ENCODE results near the gene FRS2.

Gene FRS2

GRCh38 chr12:69534389-69534822 lies 64.2 kb downstream of the FRS2 start:
- DNase-seq, result peak; percentile 79

- no peak for DNase-seq
These were observed 70.8 kb downstream of the FRS2 start for GRCh38 chr12:69540987-69541386.

GRCh38 chr12:69544087-69544486 lies 73.9 kb downstream of the FRS2 start:
- DNase-seq, result no peak

- no peak for DNase-seq
These were observed 74.9 kb downstream of the FRS2 start for GRCh38 chr12:69545081-69545480.

GRCh38 chr12:69546693-69547438 lies 76.7 kb downstream of the FRS2 start:
- DNase-seq, result peak; percentile 77

- no peak for DNase-seq
These were observed 78.5 kb downstream of the FRS2 start for GRCh38 chr12:69548687-69549086.

GRCh38 chr12:69550569-69551350 lies 80.6 kb downstream of the FRS2 start:
- DNase-seq, result no peak

GRCh38 chr12:69553628-69554248 lies 83.5 kb downstream of the FRS2 start:
- DNase-seq, result no peak

- no peak for DNase-seq
These were observed 85.3 kb downstream of the FRS2 start for GRCh38 chr12:69555461-69555860.

GRCh38 chr12:69556383-69556782 lies 86.2 kb downstream of the FRS2 start:
- no peak for DNase-seq

GRCh38 chr12:69563166-69563762 lies 93.1 kb downstream of the FRS2 start:
- no peak for DNase-seq

GRCh38 chr12:69566603-69567002 lies 96.4 kb downstream of the FRS2 start:
- no peak for DNase-seq

- DNase-seq, result no peak
These were observed 99.0 kb downstream of the FRS2 start for GRCh38 chr12:69569236-69569635.

- DNase-seq, result no peak
These were observed 99.9 kb downstream of the FRS2 start for GRCh38 chr12:69570000-69570516.

- DNase-seq, result peak; percentile 67
These were observed 100.6 kb downstream of the FRS2 start for GRCh38 chr12:69570545-69571399.

GRCh38 chr12:69575346-69575745 lies 105.2 kb downstream of the FRS2 start:
- no peak for DNase-seq

GRCh38 chr12:69578283-69578682 lies 108.1 kb downstream of the FRS2 start:
- no peak for DNase-seq

- DNase-seq, result peak; percentile 21
These were observed 108.8 kb downstream of the FRS2 start for GRCh38 chr12:69579029-69579428.

GRCh38 chr12:69580074-69580473 lies 109.9 kb downstream of the FRS2 start:
- DNase-seq, result peak; percentile 45

GRCh38 chr12:69583203-69583602 lies 113.0 kb downstream of the FRS2 start:
- DNase-seq, result no peak

GRCh38 chr12:69585189-69586062 lies 115.2 kb downstream of the FRS2 start, which contains the start of gene CCT2:
Gene CCT2 (plus strand): TSS chr12:69585459. CDS start chr12:69585522, 63 bp downstream.
- DNase-seq, result peak; percentile 97

Measured in activated CD4-positive, alpha-beta T cell treated with anti-CD3 and anti-CD28 coated beads, Interleukin-10, Interleukin-2, amounts not matched to agents 100 ng/mL and 50 ng/mL, durations not matched to agents 16 hours and 8 hours (primary cell).